Gastrocnemius medialis (tissue), 4 donors: ENCODE data around the gene SHF. TPM values are rescaled to one million over a fixed set of nuclear protein-coding genes. Genes with fewer than 3 reads are reported as not detected.

Experiments
- ATAC-seq, 2 donors: fragments of 150-250 bp; one replicate each; pipeline ENCODE4 v1.9.1; 2016
- DNase-seq, 2 donors: peaks; one replicate each; pipeline ENCODE4 v3.0.0-alpha.2; 2019
- H3K27ac ChIP-seq, 4 donors: fragments of 200-600 bp; sonication (generic); 1 replicate in 1 of 4; 2 replicates in 3 of 4; pipeline ENCODE4 v1.5.1; 2016 to 2018; ENCODE audit warnings: mild to moderate bottlenecking in 2 of 4, moderate library complexity in 1 of 4
- H3K27me3 ChIP-seq, 3 donors: fragments of 200-600 bp; sonication (generic) in 2 of 3; 1 replicate in 1 of 3; 2 replicates in 2 of 3; pipeline versions ENCODE4 v1.5.1 to v1.6.0; 2016 to 2019; ENCODE audit warnings: mild to moderate bottlenecking in 1 of 3, moderate library complexity in 1 of 3
- H3K36me3 ChIP-seq, 2 donors: fragments of 200-600 bp; sonication (generic) in 1 of 2; one replicate each; pipeline ENCODE4 v1.5.1; 2017 to 2018
- H3K4me1 ChIP-seq, 2 donors: fragments of 200-600 bp; sonication (generic) in 1 of 2; one replicate each; pipeline ENCODE4 v1.5.1; 2016 to 2017; ENCODE audit warnings: mild to moderate bottlenecking in 2 of 2
- H3K4me3 ChIP-seq, 4 donors: fragments of 200-600 bp; sonication (generic) in 3 of 4; 1 replicate in 1 of 4; 2 replicates in 3 of 4; pipeline ENCODE4 v1.5.1; 2016 to 2019; ENCODE audit warnings: mild to moderate bottlenecking in 2 of 4
- H3K9me3 ChIP-seq, 3 donors: fragments of 200-600 bp; sonication (generic) in 2 of 3; 1 replicate in 1 of 3; 2 replicates in 2 of 3; pipeline ENCODE4 v1.5.1; 2016 to 2019
- CTCF ChIP-seq, 5 experiments: fragments of 450-650 bp in 3 of 5; fragments of 200-600 bp in 2 of 5; sonication (generic) in 2 of 5; IDR thresholded peaks in 4 of 5; conservative IDR thresholded peaks in 1 of 5; 1 replicate in 4 of 5; 2 replicates in 1 of 5; pipeline ENCODE4 v1.5.1; 2016 to 2019; ENCODE audit warnings: antibody characterized with exemption in 5 of 5, mild to moderate bottlenecking in 3 of 5, moderate library complexity in 3 of 5
- POLR2A ChIP-seq, 2 donors: fragments of 450-650 bp; IDR thresholded peaks; one replicate each; pipeline ENCODE4 v1.6.1; 2017; ENCODE audit warnings: antibody characterized with exemption in 2 of 2, mild to moderate bottlenecking in 2 of 2, moderate library complexity in 2 of 2
- in situ Hi-C, 4 donors: fragments of 200-750 bp; cut with MboI; loops; one replicate each; pipeline versions ENCODE4 v1.15.0 to v1.8.0; 2017; ENCODE audit warnings: low sequenced_read_pairs in 4 of 4
- intact Hi-C: fragments of 100-400 bp; cut with DNase I; formaldehyde crosslinking; loops from one replicate; pipeline ENCODE4 v1.15.1; 2023; ENCODE audit warnings: low total_unique reads
- total RNA-seq, 4 donors: library from RNA; depleted of rRNA; stranded (reverse); fragments of >200 nt; gene quantifications; one replicate each; pipeline versions ENCODE4 v1.1.0 to v1.2.3, GENCODE V29; 2016

Gene SHF
- total RNA-seq, 4 donors from 2014 or later = 0.80 to 3.3 (median 1.7) TPM

GRCh38 chr15:45143946-45144345 lies 43.8 kb downstream of the SHF start:
- in situ Hi-C loops (no loop called here), intact Hi-C loops (no loop called here)
- ATAC-seq (no peak), DNase-seq (no peak)
- TF ChIP-seq CTCF (IDR thresholded peaks at IDR 0.05 in 4 of 5, conservative IDR thresholded peaks at IDR 0.05 in 1 of 5) (no peak), POLR2A (IDR thresholded peaks at IDR 0.05) (no peak)
- Histone ChIP-seq H3K27ac (no peak overlapping the region), H3K4me1 (no peaks in the 10 kb centered on the region), H3K36me3 (no peaks in the 10 kb centered on the region), H3K4me3 (no peak overlapping the region), H3K27me3 (peaks cover 0 to 28% (median 0%) of the 10 kb centered on the region in 3 donors), H3K9me3 (no peaks in the 10 kb centered on the region)

- Histone ChIP-seq H3K9me3 (no peaks in the 10 kb centered on the region), H3K36me3 (no peaks in the 10 kb centered on the region), H3K4me3 (no peak overlapping the region), H3K27me3 (peaks cover 0 to 28% (median 0%) of the 10 kb centered on the region in 3 donors), H3K4me1 (no peaks in the 10 kb centered on the region), H3K27ac (no peak overlapping the region)
- in situ Hi-C loops (no loop called here), intact Hi-C loops (no loop called here)
- no peak for DNase-seq
- ATAC-seq = no peak
- TF ChIP-seq CTCF (IDR thresholded peaks at IDR 0.05 in 4 of 5, conservative IDR thresholded peaks at IDR 0.05 in 1 of 5) = no peak
- no peak for TF ChIP-seq POLR2A (IDR thresholded peaks at IDR 0.05)
These were observed 44.7 kb downstream of the SHF start for GRCh38 chr15:45143056-45143455.

- ATAC-seq (no peak), DNase-seq (no peak)
- intact Hi-C loops (no loop called here), in situ Hi-C loops (no loop called here)
- no peaks in the 10 kb centered on the region for H3K36me3 ChIP-seq
- H3K27me3 ChIP-seq = peaks cover 4 to 34% (median 5%) of the 10 kb centered on the region in 3 donors
- no peak overlapping the region for H3K27ac ChIP-seq
- no peaks in the 10 kb centered on the region for H3K4me1 ChIP-seq
- no peak overlapping the region for H3K4me3 ChIP-seq
- TF ChIP-seq CTCF (IDR thresholded peaks at IDR 0.05 in 4 of 5, conservative IDR thresholded peaks at IDR 0.05 in 1 of 5) (no peak), POLR2A (IDR thresholded peaks at IDR 0.05) (no peak)
- H3K9me3 ChIP-seq = no peaks in the 10 kb centered on the region
These were observed 46.4 kb downstream of the SHF start for GRCh38 chr15:45141386-45141785.

DNA sequence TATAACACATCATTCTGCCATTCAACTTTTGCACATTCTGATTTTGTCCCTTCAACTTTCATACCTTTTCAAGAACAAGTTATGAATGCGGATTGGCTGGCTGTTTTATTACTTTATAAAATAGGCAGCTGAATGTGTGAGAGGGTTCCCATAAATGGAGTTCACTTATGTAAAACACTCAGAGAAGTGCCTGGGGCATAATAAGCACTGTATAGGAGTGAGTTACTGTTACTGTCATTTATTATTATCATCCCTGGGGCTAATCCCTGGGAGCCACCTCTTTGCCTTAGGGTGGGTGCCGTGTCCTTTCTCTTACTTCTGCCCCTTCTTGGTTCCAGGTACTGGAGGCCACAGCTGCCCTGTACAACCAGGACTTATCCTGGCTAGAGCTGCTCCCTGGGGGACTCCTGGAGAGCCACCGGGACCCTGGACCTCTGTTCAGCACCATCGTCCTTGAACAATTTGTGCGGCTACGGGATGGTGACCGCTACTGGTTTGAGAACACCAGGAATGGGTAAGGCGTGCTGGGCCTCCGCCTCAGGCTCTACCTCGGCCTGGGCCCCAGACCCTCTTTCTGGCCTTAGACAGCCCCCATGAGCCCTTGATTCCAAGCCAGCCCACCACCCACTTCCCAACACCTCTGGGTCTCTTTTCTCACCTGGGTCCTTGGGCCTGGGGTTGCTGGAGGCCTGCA lies 47.1 kb downstream of the SHF start:
- H3K27me3 ChIP-seq = peaks cover 8 to 39% (median 11%) of the 10 kb centered on the region in 3 donors
- DNase-seq = no peak
- H3K4me3 ChIP-seq = no peak overlapping the region
- H3K27ac ChIP-seq = no peak overlapping the region
- H3K4me1 ChIP-seq = no peaks in the 10 kb centered on the region
- intact Hi-C loops (no loop called here), in situ Hi-C loops (no loop called here)
- TF ChIP-seq POLR2A (IDR thresholded peaks at IDR 0.05) (no peak), CTCF (IDR thresholded peaks at IDR 0.05 in 4 of 5, conservative IDR thresholded peaks at IDR 0.05 in 1 of 5) (no peak)
- ATAC-seq = no peak
- no peaks in the 10 kb centered on the region for H3K9me3 ChIP-seq
- H3K36me3 ChIP-seq = no peaks in the 10 kb centered on the region

DNA sequence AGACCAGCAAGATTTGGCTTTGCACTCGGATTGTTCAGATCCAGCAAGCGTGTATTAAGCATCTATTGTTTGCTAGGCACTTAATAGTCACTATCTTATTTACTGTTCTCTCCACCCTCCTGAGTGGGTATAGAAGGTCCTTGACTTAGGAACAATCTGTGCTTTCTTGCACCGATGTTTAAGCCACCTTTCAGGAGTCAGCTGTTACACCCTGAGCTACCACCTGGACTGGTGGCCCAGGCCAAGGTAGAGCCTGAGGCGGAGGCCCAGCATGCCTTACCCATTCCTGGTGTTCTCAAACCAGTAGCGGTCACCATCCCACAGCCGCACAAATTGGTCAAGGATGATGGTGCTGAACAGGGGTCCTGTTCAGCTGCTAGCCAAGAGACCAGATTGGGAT lies 48.0 kb downstream of the SHF start:
- no peaks in the 10 kb centered on the region for H3K9me3 ChIP-seq
- ATAC-seq = no peak
- no peaks in the 10 kb centered on the region for H3K4me1 ChIP-seq
- in situ Hi-C loops (no loop called here), intact Hi-C loops (no loop called here)
- no peak overlapping the region for H3K4me3 ChIP-seq
- TF ChIP-seq CTCF (IDR thresholded peaks at IDR 0.05 in 4 of 5, conservative IDR thresholded peaks at IDR 0.05 in 1 of 5) = no peak
- TF ChIP-seq POLR2A (IDR thresholded peaks at IDR 0.05) = no peak
- peaks cover 14 to 42% (median 18%) of the 10 kb centered on the region in 3 donors for H3K27me3 ChIP-seq
- no peak for DNase-seq
- H3K36me3 ChIP-seq = no peaks in the 10 kb centered on the region
- no peak overlapping the region for H3K27ac ChIP-seq
